ENCODE measurements around the gene PCOLCE2. TPM values are rescaled to one million over a fixed set of nuclear protein-coding genes. Genes with fewer than 3 reads are reported as not detected.

The PCOLCE2 gene
- total and polyA plus RNA-seq, 2 experiments from 2014 or later, result 5.4 to 6.5 TPM

GRCh38 chr3:142923694-142924093 is 34.8 kb upstream of the PCOLCE2 start:
- Histone ChIP-seq H3K4me3 (no peak overlapping the region), H3K4me1 (ENCODE audit: low read depth) (no peaks in the 10 kb centered on the region), H3K27ac (no peak overlapping the region), H3K27me3 (no peaks in the 10 kb centered on the region), H3K9me3 (ENCODE audit: low read depth) (no peaks in the 10 kb centered on the region), H3K36me3 (no peaks in the 10 kb centered on the region)
- no peak for DNase-seq (ENCODE audit: low read depth in 1 of 2, low spot score in 1 of 2)
- no peak for TF ChIP-seq CTCF (IDR thresholded peaks at IDR 0.05; ENCODE audit: low read depth, low read length)

- Histone ChIP-seq H3K27ac (no peak overlapping the region), H3K36me3 (no peaks in the 10 kb centered on the region), H3K4me3 (no peak overlapping the region), H3K9me3 (ENCODE audit: low read depth) (no peaks in the 10 kb centered on the region), H3K27me3 (no peaks in the 10 kb centered on the region), H3K4me1 (ENCODE audit: low read depth) (no peaks in the 10 kb centered on the region)
- no peak for DNase-seq (ENCODE audit: low read depth in 1 of 2, low spot score in 1 of 2)
- no peak for TF ChIP-seq CTCF (IDR thresholded peaks at IDR 0.05; ENCODE audit: low read depth, low read length)
These were observed 27.7 kb upstream of the PCOLCE2 start for GRCh38 chr3:142916605-142917004.

GRCh38 chr3:142915636-142916035 is 26.8 kb upstream of the PCOLCE2 start:
- no peak for DNase-seq (ENCODE audit: low read depth in 1 of 2, low spot score in 1 of 2)
- Histone ChIP-seq H3K4me3 (no peak overlapping the region), H3K36me3 (no peaks in the 10 kb centered on the region), H3K9me3 (ENCODE audit: low read depth) (no peaks in the 10 kb centered on the region), H3K27ac (no peak overlapping the region), H3K4me1 (ENCODE audit: low read depth) (no peaks in the 10 kb centered on the region), H3K27me3 (no peaks in the 10 kb centered on the region)
- no peak for TF ChIP-seq CTCF (IDR thresholded peaks at IDR 0.05; ENCODE audit: low read depth, low read length)

- Histone ChIP-seq H3K36me3 (no peaks in the 10 kb centered on the region), H3K4me3 (no peak overlapping the region), H3K27me3 (peaks cover 3% of the 10 kb centered on the region), H3K9me3 (ENCODE audit: low read depth) (no peaks in the 10 kb centered on the region), H3K4me1 (ENCODE audit: low read depth) (no peaks in the 10 kb centered on the region), H3K27ac (no peak overlapping the region)
- no peak for TF ChIP-seq CTCF (IDR thresholded peaks at IDR 0.05; ENCODE audit: low read depth, low read length)
- no peak for DNase-seq (ENCODE audit: low read depth in 1 of 2, low spot score in 1 of 2)
These were observed 25.5 kb upstream of the PCOLCE2 start for GRCh38 chr3:142914286-142914811.

- DNase-seq (ENCODE audit: low read depth in 1 of 2, low spot score in 1 of 2), result no peak
- H3K36me3 ChIP-seq, result no peaks in the 10 kb centered on the region
- H3K9me3 ChIP-seq (ENCODE audit: low read depth), result no peaks in the 10 kb centered on the region
- no peaks in the 10 kb centered on the region for H3K4me1 ChIP-seq (ENCODE audit: low read depth)
- no peak for TF ChIP-seq CTCF (IDR thresholded peaks at IDR 0.05; ENCODE audit: low read depth, low read length)
- H3K4me3 ChIP-seq, result no peak overlapping the region
- no peak overlapping the region for H3K27ac ChIP-seq
- peaks cover 3% of the 10 kb centered on the region for H3K27me3 ChIP-seq
These were observed 24.5 kb upstream of the PCOLCE2 start for GRCh38 chr3:142913432-142913831.
